Mucosa of rectum (tissue), 2 donors: Measurements from ENCODE around the gene ALOXE3.

Source experiments
- H3K27ac ChIP-seq, 2 donors: one replicate each; pipeline ENCODE4 v1.7.0; 2013; ENCODE audit warnings: inconsistent platforms in 2 of 2, low read depth in 2 of 2, low read length in 2 of 2
- H3K27me3 ChIP-seq, 2 donors: one replicate each; pipeline ENCODE4 v1.7.0; 2013; ENCODE audit warnings: low read length in 2 of 2; ENCODE audit not compliant: control insufficient read depth in 2 of 2, insufficient read depth in 2 of 2
- H3K36me3 ChIP-seq, 2 donors: one replicate each; pipeline ENCODE4 v1.7.0; 2013; ENCODE audit warnings: low read length in 2 of 2; ENCODE audit not compliant: control insufficient read depth in 2 of 2, insufficient read depth in 2 of 2
- H3K4me1 ChIP-seq, 2 donors: one replicate each; pipeline ENCODE4 v1.7.0; 2013; ENCODE audit warnings: low read length in 2 of 2, mild to moderate bottlenecking in 1 of 2; ENCODE audit not compliant: control insufficient read depth in 2 of 2, insufficient read depth in 2 of 2
- H3K4me3 ChIP-seq, 2 donors: one replicate each; pipeline ENCODE4 v1.7.0; 2013; ENCODE audit warnings: low read length in 2 of 2
- H3K9ac ChIP-seq, 2 donors: one replicate each; pipeline ENCODE4 v1.7.0; 2013; ENCODE audit warnings: low read length in 2 of 2, low read depth in 1 of 2, mild to moderate bottlenecking in 1 of 2
- H3K9me3 ChIP-seq, 2 donors: one replicate each; pipeline ENCODE4 v1.7.0; 2013; ENCODE audit warnings: low read length in 2 of 2; ENCODE audit not compliant: control insufficient read depth in 2 of 2
- donor health status: healthy.
- donor health status: Normal muscosa, but diverticular disease.

The ALOXE3 gene

GRCh38 chr17:8141741-8142140 lies 23.4 kb upstream of the ALOXE3 start:
- Histone ChIP-seq H3K36me3 (peaks cover 54 to 61% of the 10 kb centered on the region in 2 donors), H3K9me3 (no peaks in the 10 kb centered on the region), H3K9ac (no peak overlapping the region), H3K27me3 (no peaks in the 10 kb centered on the region), H3K4me1 (peaks cover 9 to 17% of the 10 kb centered on the region in 2 donors), H3K27ac (no peak overlapping the region), H3K4me3 (no peak overlapping the region)

DNA sequence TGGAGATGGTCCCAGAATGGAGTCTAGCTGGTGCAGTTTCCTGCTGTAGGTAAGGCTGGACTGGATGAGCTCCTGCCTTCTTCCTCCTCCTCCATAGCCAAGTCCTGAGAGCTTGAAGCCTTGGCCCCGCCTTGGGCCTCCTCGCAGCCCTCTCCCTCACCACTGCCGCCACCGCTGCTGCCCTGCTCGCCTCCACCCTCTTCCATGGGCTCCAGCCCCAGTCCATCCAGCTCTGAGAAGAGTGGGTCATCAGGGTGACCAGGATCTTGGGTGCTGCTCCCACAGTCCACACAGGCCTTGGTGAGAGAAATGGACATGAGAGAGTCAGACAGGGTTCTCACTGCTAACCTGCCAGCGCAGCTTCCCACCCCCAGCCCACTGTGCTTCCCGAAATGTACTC lies 22.7 kb upstream of the ALOXE3 start:
- peaks cover 47 to 54% of the 10 kb centered on the region in 2 donors for H3K36me3 ChIP-seq
- H3K9me3 ChIP-seq, result no peaks in the 10 kb centered on the region
- H3K4me3 ChIP-seq, result no peak overlapping the region
- H3K4me1 ChIP-seq, result peaks cover 9 to 17% of the 10 kb centered on the region in 2 donors
- H3K9ac ChIP-seq, result no peak overlapping the region
- no peaks in the 10 kb centered on the region for H3K27me3 ChIP-seq
- H3K27ac ChIP-seq, result no peak overlapping the region

DNA sequence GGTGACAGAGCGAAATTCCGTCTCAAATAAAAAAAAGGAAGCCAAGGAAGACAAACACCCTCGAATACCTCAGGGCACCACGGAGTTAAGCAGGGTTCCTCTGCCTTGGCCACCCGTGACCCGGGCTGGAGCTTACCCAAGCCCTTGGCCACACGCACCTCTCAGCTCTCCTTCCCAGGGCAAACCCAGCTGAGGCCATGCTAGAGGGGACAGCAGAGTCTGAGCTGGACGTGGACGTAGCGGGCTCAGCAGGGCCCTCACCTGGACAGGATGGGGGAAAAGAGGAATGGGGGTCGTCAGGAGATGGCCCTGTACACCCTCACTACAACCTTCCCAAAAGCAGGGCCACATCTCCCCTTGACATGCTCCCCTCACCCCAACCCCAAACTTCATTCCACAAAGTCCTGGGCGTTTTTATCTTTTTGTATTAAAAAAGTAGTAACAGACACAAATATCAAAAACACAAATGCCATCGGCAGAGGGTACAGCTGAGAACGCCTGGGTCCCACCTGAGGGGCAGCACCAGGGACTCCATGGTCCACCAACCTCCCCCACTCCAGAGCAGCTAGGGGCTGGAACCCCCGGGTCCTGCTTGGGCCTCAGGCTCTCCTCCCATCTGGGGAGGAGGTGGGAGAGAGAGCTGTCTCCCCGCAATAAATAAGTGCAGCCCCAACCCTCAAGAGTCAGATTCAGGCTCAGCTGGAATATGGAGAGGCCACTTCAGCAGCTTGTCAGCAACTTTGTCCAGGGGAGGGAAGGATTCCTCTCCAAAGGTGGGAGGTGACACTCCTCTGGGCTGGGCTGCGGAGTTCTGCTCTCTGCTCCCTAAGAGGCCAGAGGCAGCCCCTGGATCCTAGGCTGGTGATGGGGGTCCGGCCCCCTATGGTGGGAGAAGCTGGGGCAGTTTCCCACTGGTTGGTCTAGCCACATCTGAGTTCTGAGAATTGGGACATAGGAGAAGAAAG lies 22.0 kb upstream of the ALOXE3 start:
- H3K27me3 ChIP-seq, result no peaks in the 10 kb centered on the region
- H3K9ac ChIP-seq, result no peak overlapping the region
- no peak overlapping the region for H3K4me3 ChIP-seq
- peaks cover 9 to 17% of the 10 kb centered on the region in 2 donors for H3K4me1 ChIP-seq
- no peak overlapping the region for H3K27ac ChIP-seq
- no peaks in the 10 kb centered on the region for H3K9me3 ChIP-seq
- peaks cover 43 to 47% of the 10 kb centered on the region in 2 donors for H3K36me3 ChIP-seq

DNA sequence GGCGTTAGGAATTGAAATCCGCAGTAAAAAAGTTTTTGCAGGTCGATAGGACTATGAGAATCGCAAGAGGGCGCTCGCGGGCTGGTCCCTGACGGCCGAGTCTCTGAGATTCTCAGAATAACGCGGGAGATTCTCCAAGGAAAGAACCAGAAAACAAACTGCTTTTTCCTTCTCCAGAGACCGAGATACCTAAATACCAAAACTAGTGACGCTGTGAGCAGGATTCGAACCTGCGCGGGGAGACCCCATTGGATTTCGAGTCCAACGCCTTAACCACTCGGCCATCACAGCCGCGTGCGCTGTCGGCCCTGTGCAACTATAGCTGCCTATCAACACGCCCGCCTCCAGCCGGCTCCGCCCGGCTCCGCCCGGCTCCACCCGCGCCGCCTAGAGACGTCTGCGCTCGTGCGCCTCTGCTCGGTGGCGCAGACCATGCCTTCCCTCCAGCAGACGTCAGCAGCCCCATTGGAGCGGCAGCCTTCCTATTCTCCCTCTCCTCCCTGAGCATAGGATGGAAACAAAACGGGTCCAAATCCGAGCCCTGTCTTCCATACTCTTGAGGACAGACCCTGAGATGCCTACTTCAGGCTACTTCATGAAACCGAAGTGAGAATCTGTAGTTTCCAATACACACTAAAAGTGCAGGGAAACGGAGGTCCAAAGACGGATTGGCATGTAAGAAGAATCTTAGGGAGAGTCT lies 20.5 kb upstream of the ALOXE3 start:
- Histone ChIP-seq H3K4me3 (peak overlapping the region; percentile 56 to 81), H3K27ac (peak overlapping the region; percentile 93 to 96), H3K27me3 (no peaks in the 10 kb centered on the region), H3K4me1 (peaks cover 9 to 17% of the 10 kb centered on the region in 2 donors), H3K9me3 (no peaks in the 10 kb centered on the region), H3K36me3 (peaks cover 34 to 37% of the 10 kb centered on the region in 2 donors), H3K9ac (peak overlapping the region; percentile 72 to 85)

- peak overlapping the region; percentile 32 to 72 for H3K9ac ChIP-seq
- peak overlapping the region; percentile 93 to 96 for H3K27ac ChIP-seq
- H3K27me3 ChIP-seq, result no peaks in the 10 kb centered on the region
- peak overlapping the region; percentile 56 to 81 for H3K4me3 ChIP-seq
- no peaks in the 10 kb centered on the region for H3K9me3 ChIP-seq
- peaks cover 9 to 17% of the 10 kb centered on the region in 2 donors for H3K4me1 ChIP-seq
- peaks cover 29 to 32% of the 10 kb centered on the region in 2 donors for H3K36me3 ChIP-seq
Observed at GRCh38 chr17:8138374-8138671, 20.0 kb upstream of the ALOXE3 start.

GRCh38 chr17:8137645-8138373 lies 19.5 kb upstream of the ALOXE3 start:
- Histone ChIP-seq H3K27me3 (no peaks in the 10 kb centered on the region), H3K36me3 (peaks cover 27% of the 10 kb centered on the region in 2 donors), H3K9me3 (no peaks in the 10 kb centered on the region), H3K4me1 (peaks cover 9 to 17% of the 10 kb centered on the region in 2 donors), H3K4me3 (peak overlapping the region in 1 of 2 donors; percentile 81), H3K27ac (peak overlapping the region in 1 of 2 donors; percentile 93), H3K9ac (peak overlapping the region; percentile 32 to 72)

DNA sequence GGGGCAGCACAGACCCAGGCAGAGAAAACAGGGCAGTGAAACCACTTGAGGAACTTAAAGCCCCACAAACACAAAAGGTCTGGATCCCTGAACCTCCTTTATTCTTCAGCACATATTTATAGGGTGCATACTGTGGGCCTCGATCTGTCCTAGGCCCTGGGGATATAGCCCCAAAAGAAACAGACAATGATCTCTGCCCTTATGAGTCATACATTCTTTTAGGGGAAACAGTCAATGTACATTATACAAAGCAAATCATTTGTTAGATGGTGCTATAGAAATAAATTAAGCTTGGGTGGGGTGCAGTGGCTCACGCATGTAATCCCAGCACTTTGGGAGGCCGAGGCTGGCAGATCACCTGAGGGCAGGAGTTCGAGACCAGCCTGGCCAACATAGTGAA lies 15.6 kb upstream of the ALOXE3 start:
- Histone ChIP-seq H3K36me3 (no peaks in the 10 kb centered on the region), H3K27me3 (peaks cover 3 to 5% of the 10 kb centered on the region in 2 donors), H3K27ac (no peak overlapping the region), H3K9ac (no peak overlapping the region), H3K9me3 (no peaks in the 10 kb centered on the region), H3K4me1 (peaks cover 7 to 12% of the 10 kb centered on the region in 2 donors), H3K4me3 (no peak overlapping the region)

- Histone ChIP-seq H3K27me3 (peaks cover 5% of the 10 kb centered on the region in 2 donors), H3K9me3 (no peaks in the 10 kb centered on the region), H3K9ac (no peak overlapping the region), H3K27ac (no peak overlapping the region), H3K4me3 (no peak overlapping the region), H3K36me3 (no peaks in the 10 kb centered on the region), H3K4me1 (peaks cover 7 to 10% of the 10 kb centered on the region in 2 donors)
Observed at GRCh38 chr17:8133399-8133798, 15.1 kb upstream of the ALOXE3 start.

DNA sequence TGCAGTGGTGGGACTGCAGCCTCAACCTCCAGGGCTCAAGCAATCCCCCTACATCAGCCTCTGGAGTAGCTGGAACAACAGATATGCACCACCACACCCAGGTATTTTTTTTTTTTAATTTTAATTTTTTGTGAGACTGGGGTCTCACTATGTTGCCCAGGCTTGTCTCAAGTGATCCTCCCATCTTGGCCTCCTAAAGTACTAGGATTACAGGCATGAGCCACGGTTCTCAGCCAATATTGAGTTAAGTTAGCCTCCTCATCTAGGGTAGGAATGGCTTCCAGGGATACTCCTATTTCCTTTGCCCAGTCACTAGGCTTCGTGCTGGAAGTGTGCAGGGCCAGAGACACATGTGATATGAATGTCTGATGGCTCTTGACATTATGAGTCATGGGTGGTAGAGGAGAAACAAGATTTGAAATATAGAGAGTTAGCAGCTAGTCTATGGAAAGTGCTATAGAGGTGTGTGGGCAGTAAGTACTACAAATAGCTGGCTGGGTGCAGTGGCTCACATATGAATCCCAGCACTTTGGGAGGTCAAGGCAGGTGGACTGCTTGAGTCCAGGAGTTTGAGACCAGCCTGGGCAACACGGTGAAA lies 13.6 kb upstream of the ALOXE3 start:
- no peaks in the 10 kb centered on the region for H3K36me3 ChIP-seq
- H3K9me3 ChIP-seq, result no peaks in the 10 kb centered on the region
- no peak overlapping the region for H3K9ac ChIP-seq
- no peak overlapping the region for H3K27ac ChIP-seq
- H3K4me1 ChIP-seq, result peaks cover 4% of the 10 kb centered on the region in 2 donors
- no peak overlapping the region for H3K4me3 ChIP-seq
- peaks cover 5 to 9% of the 10 kb centered on the region in 2 donors for H3K27me3 ChIP-seq
